GM18502 (cell line): Measurements from ENCODE around the gene MAP2K5.

Source experiments
- ATAC-seq: cut with Tn5 transposase; IDR thresholded peaks from one replicate; pipeline ENCODE4 v1.9.1; 2021; ENCODE audit warnings: mild to moderate bottlenecking; ENCODE audit not compliant: unreplicated experiment, poor library complexity

The MAP2K5 gene

DNA sequence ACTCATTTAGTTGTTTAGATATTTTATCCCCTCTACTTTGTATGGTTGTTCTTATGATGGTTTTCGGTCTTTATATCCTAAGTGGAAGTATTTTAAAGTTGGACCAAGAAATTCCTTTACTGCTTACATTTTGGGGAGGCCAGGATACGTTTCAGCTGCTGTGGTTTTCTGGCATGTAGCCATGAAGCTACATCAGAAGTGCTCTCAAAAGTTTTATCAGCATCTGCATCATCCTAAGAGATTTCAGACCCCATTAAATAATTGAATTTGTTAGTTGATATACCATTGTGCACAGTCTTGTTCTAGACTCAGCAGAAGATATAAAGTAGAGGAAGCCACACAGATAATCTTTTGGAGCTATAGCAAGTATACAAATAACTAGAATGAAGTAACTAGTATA, 232.7 kb downstream of the MAP2K5 start:
- ATAC-seq = no peak

DNA sequence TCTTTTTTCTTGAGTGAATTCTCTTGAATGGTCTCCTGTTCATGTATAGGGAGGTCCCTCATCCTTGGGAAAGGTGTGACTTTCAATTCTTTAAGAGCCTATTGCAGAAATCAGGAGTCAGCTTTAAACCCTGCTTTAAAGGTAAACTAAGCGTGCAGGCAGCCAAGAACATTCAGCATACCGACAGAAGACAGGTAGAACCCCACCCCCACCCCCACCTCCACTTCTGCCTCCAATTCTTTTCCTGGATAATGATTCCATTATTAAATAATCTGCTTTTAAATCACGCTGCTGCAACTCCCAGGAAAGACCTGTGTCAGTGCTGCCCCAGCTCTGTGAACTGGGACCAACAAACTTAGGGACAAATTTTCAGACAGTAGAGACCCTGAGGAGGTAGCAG, 233.5 kb downstream of the MAP2K5 start:
- ATAC-seq = no peak

DNA sequence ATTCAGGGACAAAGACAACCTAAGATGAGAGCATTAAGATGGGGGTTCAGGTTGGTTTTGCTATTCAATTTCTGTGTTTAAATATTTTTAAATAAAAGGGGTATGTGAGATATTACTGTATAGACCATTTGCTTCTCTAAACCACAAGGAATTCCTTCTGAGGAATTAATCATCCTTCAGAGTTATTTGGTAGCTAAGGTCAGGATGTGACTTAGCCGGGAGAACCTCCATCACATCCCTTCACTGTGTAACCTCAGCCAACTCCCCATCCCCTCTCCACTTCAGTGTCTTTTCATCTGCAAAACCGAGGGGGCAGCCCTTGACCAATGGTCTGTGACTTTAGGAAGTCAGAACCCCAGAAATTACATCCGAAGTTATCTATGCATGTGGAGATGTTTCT, 234.1 kb downstream of the MAP2K5 start:
- no peak for ATAC-seq

DNA sequence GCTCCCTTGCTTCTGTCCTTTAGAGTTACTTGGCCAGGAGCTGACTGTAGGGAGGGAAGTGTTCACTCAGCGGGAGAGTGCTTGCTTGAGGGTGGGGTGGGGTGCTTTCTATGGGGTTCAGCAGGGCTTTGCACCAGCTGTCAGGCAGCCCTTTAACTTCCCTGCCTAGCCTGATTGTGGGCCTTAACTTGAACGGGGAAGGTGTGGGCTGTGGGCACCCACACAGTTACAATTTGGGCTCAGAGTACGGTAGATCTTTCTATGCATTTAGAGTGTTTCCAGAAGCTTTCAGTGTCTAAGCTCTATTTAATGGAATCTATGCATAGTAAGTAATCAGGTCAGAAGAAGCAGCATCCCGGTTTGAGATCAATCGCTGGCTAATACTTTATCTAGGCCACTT, 234.6 kb downstream of the MAP2K5 start:
- ATAC-seq = no peak

DNA sequence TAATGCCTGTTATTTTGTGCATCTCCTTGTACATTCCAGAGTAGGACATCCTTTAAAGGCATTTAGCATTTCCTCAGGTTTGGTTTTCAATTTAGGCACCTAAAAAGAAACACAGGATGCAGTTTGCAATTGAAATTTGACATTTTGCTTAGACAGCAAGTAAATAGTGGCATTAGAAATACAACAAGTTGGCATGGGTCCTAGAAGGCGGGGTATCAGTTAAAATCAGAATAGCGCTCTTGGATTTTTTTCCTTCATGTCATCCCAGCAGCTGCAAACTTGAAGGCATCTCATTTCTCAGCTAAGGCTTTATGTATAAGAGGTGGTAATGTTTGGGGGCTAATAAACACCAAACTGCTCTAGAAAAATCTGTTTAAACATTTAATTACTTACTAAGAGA, 235.3 kb downstream of the MAP2K5 start:
- no peak for ATAC-seq

DNA sequence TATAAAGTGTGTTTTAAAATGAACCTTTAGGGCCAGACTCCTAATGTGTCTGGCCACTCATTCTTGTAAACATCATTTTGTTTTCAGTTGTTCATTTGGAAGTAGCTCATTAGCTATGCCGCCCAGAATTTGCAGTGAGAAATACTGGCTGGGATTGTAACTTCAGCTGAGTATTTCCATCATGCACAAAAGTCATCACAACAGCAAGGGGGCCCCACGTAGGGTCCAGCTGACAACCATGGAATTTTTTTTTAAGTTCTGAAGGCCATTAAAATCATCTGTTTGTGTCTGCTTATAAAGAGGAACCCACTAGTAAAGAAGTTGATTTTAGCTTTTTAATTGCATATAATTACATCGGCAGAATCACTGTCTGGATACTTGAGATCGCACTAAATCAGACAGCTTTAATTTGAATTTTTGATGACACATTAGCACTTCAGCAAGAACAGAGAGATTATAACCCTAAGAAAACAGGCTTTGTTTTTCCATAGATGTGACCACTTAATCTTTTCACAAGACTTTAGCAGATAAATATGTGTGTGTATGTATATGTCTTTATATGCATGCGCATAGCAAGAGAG, 236.6 kb downstream of the MAP2K5 start:
- ATAC-seq = no peak

DNA sequence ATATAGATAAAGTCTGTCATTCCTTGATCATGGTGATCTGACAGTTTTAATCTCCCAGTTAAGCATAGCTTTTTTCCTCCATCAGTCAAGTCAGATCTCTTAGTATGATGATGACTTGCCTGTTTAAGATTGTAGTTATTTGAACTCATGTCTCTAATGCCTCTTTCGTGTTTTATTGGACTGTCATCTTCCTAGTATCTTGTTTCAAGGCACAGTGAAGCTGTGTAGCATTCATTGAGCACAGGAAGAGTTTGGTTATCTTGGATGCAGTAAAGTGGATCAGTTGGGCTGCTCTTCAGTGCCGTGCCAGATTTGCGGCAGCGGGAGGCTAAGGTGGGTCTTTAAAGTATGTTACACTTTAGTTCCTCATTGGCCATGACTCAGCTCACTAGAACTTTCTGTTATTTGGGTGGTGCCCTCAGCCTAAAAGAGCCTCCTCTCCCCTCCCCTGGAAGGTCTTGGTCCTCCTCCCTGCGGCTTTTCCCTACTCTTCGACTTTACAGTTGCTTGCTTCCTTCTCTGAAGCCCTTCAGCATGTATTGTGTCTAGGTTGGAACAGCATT, 237.1 kb downstream of the MAP2K5 start:
- no peak for ATAC-seq

DNA sequence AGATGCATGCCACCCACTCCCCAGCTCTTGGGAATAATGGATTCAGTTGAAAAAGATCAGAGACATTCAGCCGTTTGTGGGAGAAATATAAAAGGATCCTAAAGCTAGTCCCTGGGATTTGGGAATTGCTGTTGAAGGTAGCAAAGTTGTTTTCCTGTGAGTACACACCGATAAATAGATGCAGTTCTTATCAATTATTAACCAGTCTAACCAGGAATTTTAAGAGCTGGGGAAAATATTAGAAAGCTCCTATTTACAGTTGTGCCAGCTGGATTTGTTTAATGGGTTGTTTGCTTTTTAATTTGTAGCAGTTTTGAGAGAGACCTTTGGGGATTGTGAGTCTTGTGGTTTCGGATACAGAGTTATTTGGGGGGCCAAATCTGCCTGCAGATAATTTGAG, 238.6 kb downstream of the MAP2K5 start:
- no peak for ATAC-seq

DNA sequence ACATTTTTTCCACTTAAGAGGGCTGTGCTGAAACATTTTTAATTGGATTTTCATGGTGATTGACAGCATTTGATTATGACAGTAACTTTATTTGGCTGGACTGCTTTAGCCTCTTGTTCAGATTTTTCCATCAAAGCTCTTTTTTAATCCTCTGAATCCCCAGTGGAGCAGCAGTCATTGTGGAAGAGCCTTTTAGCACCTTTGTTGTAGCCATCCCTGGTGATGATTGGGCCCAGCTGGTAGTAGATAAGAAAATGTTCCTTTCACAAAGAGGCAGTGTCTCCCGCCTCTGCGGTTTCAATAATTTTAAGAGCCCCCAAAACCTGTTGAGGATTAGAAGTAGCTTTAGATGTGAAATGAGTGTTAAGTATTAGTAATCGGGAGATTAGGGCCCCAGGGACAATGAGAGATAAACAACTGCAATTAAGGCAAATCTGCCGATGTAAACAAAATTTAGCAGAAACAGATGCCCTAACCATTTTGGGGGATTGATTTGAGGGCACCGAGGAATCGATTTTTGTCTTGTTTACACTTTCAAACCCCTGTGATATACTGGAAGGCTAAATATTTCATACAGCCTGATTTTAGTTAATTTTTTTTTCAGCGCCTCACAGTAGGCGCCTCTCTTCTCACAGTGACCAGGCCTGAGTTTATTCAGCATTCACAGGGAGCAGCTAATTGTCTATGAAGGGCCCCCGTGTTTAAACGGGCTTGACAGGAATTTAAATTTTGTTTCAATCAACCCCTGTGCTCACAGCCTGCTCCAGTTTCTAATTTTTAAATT, 239.6 kb downstream of the MAP2K5 start:
- ATAC-seq = no peak

DNA sequence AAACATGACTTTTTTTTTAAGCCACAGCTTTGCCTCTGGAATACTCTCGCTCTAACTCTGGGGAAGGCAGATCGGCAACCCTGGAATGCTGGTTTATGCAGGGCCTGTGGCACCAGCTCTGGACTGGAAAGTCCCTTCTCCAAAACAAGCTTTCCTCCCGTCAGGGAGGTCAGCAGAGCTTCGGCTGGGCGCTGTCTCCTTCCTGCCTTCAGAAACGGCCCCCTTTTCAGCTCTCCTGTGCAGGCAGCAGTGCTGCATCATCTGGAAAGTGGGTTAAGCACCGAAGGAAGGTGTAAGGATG, 240.1 kb downstream of the MAP2K5 start:
- no peak for ATAC-seq

DNA sequence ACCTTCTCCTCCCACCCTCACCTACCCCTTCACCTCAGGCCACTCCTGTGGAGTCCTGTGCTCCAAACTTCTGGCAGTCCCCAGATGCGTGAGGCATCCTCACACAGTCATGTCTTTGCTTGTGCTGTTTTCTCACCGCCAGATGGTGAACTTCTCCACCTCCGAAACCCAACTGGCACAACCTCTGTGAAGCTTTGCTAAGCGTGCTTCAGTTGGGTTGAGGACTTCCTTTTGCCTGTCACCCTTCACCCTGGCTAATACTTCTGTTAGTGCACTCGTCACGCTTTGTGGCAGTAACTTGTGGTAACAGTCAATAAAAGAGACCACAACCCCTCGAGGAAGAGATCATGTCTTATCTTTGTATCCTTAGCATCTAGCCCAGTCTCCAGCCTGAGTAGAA, 240.8 kb downstream of the MAP2K5 start:
- ATAC-seq = no peak

DNA sequence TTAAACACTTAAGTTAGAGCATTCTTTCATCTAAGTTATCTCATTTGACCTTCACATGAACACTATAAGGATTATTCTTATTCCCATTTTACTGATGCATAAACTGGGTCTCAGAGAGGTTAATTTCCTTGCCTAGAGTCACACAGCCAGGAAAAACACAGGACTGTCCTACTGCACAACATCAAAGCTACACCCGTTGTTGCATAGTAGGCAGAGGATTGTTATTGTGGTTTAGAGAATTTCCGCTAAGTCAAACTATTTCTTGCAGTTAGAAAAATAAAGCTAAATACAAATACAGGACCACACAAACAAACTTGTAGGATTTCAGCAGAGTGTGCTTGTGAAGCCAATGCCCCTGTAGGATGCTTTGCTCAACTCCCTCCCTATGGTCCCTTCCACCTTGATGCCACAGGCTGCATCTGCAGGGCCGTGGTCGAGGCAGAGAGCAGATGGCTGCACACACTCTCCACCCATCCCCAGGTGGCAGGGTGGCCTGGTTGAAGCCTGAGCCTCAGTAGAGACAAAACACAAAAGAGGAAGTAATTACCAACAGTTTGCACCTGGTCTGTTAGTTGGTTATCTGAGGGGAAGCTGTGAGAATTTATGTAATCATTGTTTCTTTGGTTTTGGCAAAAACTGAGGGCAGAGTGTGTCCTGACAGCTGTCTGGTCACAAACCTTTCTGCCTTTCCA, 241.7 kb downstream of the MAP2K5 start:
- ATAC-seq = peak; percentile 87

DNA sequence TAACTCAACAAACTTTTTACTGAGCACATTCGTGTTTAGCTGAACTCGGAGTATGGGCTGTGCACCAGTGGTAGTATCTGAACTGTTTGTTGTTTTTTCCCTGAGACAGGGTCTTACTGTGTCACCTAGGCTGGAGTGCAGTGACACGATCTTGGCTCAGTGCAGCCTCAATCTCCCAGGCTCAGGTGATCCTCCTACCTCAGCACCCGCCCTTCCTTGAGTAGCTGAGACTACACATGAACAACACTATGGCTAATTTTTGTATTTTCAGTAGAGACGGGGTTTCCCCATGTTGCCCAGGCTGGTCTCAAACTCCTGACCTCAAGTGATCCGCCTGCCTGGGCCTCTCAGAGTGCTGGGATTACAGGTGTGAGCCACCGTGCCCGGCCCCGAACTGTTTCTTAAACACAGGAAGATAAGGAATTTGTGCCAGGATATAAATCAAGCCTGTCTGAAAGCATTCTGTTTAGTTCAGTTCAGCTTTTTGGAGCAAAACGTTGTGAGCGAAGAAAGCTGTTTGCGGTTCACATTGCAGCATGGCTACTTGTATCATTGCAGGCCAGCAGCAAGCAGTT, 242.4 kb downstream of the MAP2K5 start:
- peak; percentile 22 for ATAC-seq

DNA sequence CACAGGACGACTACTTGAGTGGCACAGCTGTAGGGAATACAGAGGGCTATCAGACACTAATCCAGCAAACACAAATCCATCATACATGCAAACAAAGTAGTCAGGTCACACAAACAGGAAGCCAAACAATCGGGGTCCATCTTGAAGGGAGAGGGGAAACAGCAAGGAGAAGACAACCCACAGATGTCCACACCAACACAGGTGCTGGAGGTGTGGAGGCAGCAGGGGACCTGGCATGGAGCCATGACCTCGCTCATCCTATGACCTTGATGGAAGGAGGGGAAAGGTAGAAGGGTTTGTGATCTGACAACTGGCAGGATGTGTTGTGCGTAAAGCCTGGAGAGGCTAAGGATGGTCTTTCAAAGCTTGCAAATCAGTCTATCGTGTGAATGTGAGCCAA, 242.9 kb downstream of the MAP2K5 start:
- no peak for ATAC-seq

DNA sequence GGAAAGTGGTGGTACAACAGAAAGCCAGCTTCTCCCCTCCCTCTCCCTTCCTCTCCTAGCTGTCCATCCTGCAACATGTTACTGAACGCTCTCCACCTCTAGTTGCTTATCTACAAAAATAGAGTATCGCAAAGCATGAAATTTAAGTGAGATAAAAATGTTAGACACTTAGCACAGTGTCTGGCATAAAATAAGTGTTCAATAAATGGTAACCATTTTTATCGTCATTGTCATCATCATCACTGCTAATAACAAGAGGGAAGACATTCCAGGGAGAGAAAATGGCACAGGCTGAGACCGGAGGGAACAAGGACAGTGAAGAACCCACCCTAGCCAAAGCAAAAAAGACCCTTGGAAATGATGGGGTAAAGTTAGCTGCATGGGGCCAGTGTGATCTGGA, 244.1 kb downstream of the MAP2K5 start:
- no peak for ATAC-seq

DNA sequence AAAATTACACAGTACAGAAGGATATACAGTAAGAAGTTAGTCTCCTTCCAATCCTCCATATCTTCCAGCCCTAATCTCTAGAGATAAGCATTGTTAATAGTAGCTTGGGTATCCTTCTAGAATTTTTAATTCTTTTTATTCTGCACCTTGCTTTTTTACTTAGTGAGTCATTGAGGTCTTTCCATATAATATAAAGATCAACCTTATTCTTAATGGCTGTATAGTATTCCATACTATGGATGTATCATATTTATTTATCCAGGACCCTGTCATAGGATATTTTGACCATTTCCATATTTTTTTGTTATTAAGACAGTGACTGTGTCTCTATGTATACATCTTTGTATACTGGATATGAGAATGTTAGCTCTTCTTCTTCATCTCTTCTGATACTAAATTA, 246.5 kb downstream of the MAP2K5 start:
- no peak for ATAC-seq

DNA sequence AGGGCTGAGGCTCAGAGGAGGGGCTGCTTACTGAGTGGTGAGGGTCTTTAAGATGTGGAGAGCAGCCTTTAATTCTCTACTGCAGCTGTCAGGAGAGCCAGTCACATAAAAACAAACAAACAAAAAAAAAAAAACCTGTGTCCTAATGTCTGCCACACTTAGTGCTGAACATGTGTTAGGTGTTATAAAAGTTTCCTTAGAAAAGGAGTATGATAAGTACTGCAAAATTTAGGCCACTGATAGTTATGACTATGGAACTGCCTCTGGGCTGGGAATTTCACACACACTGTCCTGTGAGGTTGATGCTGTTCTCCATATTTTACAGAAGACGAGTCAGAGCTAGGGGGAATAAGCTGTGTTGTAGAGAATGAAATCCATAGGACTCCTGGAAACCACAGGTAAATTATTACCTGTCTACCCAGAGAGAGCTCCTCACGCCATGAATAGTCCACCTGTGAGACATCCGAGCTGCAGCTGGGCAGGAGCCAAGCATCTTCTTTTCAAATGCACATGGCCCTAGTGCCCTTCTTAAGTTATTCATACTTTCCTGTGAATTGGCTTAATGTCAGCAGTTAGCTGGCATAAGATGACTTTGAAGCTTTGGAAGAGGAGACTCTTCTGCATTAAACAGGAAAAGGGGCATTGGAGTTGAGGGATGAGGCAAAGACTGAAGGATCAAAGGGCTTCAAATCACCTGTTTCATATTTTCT, 248.3 kb downstream of the MAP2K5 start:
- no peak for ATAC-seq

DNA sequence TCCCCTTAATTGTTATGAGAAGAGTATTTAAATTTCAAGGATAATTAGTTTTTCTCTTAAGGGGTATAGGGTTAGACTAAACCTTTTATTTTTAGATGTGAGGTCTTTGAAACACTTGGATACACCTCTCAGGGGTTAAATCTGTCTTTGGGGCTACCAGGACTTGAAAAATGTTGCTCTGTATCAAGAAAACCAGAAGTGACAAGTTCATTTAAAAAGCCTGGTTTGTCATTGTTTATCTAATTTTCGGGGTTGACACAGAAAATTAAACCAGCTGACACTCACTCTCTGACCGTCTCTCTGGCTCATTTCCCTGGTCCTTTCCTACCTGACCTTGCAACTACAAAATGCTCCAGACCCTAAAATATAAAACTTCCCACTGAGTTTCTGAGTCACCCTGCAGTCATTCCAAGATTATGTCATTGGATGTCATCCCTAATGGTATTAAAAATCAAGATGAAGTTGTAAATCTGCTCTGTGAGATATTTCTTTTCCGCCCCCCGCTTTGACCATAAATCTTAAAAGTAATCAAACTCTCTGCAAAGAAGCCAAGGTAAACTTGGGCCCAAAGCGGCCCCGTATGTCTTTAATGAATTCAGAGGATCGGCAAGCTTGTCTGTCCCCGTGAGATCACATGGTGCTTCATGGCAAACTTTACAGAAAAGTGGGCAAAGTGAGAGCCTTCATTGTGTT, 249.9 kb downstream of the MAP2K5 start:
- ATAC-seq = no peak

DNA sequence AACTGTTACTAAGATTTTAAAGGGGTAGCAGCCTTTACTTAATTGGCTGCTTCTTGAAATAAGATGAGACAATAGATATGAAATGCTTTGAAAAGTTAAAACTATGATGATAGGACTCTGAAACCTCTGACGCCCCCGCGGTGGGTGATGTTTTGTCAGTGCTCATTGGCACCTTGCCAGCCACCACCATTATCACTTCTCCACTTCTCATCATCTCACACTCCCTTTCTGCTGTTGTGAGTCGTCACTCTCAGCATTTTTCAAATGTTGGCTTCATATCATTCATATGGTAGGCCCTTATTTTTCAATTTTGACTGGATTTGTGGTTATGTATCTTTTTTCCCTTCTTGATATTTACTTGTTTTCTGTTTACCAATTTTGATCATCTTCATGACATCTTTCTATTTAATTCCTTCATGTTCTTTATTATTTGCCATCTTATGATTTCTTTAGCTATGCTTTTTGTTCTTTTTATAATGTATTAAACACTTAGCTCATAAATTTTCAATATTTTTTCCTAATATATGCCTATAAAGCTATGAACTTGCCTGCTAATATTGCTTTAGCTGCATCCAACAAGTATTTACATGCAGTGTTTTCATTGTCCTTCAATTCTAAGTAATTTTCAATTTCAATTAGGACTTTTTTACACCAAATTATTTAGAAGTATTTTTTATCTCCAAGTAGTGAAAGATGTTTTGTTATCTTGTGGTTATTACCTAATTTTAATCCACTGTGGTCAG, 252.5 kb downstream of the MAP2K5 start:
- ATAC-seq = no peak
